Measurements from ENCODE around the gene INTS14.

The INTS14 gene

DNA sequence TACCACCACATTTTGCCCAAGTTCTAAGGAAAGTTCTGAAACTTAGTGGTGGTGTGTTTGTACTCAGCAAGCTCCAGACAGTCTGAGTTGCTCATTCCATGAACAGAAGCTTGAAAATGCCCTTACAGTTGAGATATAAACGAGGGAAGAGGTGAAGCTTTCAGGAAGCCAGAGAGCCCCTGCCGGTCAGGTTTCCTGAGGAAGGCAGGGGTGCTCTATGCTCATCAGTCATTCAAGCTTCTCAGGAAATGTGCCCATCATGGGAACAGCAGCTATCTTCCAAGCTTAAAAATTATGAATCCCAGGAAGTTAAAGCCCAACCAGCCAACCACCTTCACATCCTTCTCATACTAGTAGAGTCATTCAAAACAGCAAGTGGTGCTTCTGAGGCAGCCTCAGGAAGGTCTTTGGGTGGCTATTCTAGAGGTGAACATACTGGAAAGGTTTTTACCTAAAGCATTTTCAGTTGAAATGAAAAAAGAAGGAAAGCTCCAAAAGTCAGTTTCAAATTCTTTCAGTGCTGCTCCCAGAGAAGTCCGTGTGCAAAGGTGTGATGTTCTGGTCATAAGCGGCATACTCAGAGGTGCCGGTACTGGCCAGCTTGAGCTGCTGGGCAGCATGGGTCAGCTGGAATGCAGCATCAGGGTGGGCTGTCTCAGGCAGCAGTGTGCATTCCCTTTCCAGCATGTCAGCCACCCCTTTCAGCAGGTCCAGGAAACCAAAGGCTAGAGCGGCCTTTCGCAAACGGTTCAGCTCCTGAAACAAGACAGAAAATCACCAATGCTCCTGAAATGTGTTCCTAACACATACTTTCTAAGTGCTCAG is 31.8 kb downstream of the INTS14 start:
- Histone ChIP-seq H3K27ac (replicated peaks) (no peak overlapping the region), H3K27me3 (ENCODE audit: insufficient read depth, poor library complexity, severe bottlenecking) (no peaks in the 10 kb centered on the region), H3K4me3 (replicated peaks; ENCODE audit: insufficient read depth, low read length) (no peak overlapping the region)
- TF ChIP-seq SPI1 (IDR thresholded peaks at IDR 0.05; ENCODE audit: borderline replicate concordance, low read depth) (no peak), CTCF (IDR thresholded peaks at IDR 0.05; ENCODE audit: insufficient read depth, low read length) (no peak), REST (IDR thresholded peaks at IDR 0.05; ENCODE audit: insufficient replicate concordance, low read depth) (no peak), POLR2AphosphoS5 (IDR thresholded peaks at IDR 0.05; ENCODE audit: low read depth) (peak; percentile 2; the same call in 1 of the 2 replicates), GABPA (IDR thresholded peaks at IDR 0.05; ENCODE audit: low read depth) (no peak)
- no peak for DNase-seq (ENCODE audit: low read depth in 1 of 2, low spot score in 1 of 2)

DNA sequence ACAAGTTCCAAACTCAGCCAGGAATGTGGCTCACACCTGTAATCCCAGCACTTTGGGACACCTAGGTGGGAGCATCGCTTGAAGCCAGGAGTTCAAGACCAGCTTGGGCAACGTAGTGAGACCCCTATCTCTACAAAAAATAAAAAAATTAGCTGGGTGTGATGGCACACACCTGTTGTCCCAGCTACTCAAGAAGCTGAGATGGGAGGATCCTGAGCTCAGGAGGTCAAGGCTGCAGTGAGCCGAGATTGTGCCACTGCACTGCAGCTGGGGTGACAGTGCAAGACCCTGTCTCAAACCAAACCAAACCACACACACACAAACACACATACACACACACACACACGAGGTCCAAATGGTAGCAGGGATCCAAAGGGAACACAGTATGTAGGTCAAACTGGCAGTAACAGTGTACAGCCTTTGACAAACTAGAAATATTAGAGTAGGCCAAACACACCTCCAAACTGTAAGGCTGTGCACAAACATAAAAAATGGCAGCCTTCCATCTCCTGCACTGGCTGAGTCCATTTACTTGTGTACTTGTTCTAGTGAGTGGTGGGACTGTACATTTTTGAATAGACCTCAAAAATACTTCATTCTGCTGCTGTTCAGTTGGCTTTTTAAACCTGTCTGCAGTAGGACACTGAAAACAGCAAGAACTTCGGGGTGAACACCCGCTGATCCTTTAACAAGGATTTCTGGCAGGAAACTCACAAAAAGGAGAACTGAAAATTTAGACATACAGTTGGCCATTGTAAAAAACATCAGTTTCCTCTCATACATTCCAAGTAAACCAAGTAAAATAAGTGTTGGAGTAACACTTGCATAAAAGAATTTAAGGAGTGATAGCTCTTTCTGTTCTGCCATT is 33.6 kb downstream of the INTS14 start:
- no peaks in the 10 kb centered on the region for H3K27me3 ChIP-seq (ENCODE audit: insufficient read depth, poor library complexity, severe bottlenecking)
- H3K27ac ChIP-seq (replicated peaks): no peak overlapping the region
- H3K4me3 ChIP-seq (replicated peaks; ENCODE audit: insufficient read depth, low read length): no peak overlapping the region
- no peak; the same call in 1 of the 2 replicates for TF ChIP-seq POLR2AphosphoS5 (IDR thresholded peaks at IDR 0.05; ENCODE audit: low read depth)
- no peak for TF ChIP-seq REST (IDR thresholded peaks at IDR 0.05; ENCODE audit: insufficient replicate concordance, low read depth)
- no peak for TF ChIP-seq GABPA (IDR thresholded peaks at IDR 0.05; ENCODE audit: low read depth)
- no peak for TF ChIP-seq CTCF (IDR thresholded peaks at IDR 0.05; ENCODE audit: insufficient read depth, low read length)
- peak; percentile 35; the same call in 1 of the 2 replicates for TF ChIP-seq SPI1 (IDR thresholded peaks at IDR 0.05; ENCODE audit: borderline replicate concordance, low read depth)
- DNase-seq (ENCODE audit: low read depth in 1 of 2, low spot score in 1 of 2): no peak

- TF ChIP-seq POLR2AphosphoS5 (IDR thresholded peaks at IDR 0.05; ENCODE audit: low read depth) (no peak), SPI1 (IDR thresholded peaks at IDR 0.05; ENCODE audit: borderline replicate concordance, low read depth) (no peak), GABPA (IDR thresholded peaks at IDR 0.05; ENCODE audit: low read depth) (no peak), REST (IDR thresholded peaks at IDR 0.05; ENCODE audit: insufficient replicate concordance, low read depth) (no peak), CTCF (IDR thresholded peaks at IDR 0.05; ENCODE audit: insufficient read depth, low read length) (no peak)
- H3K27ac ChIP-seq (replicated peaks): no peak overlapping the region
- DNase-seq (ENCODE audit: low read depth in 1 of 2, low spot score in 1 of 2): no peak
- no peaks in the 10 kb centered on the region for H3K27me3 ChIP-seq (ENCODE audit: insufficient read depth, poor library complexity, severe bottlenecking)
- H3K4me3 ChIP-seq (replicated peaks; ENCODE audit: insufficient read depth, low read length): no peak overlapping the region
These were observed 34.3 kb downstream of the INTS14 start for GRCh38 chr15:65576664-65577063.
